Tibial nerve (tissue), 4 donors: ENCODE measurements around the gene ZGPAT.

Experiments
- CTCF ChIP-seq, 5 experiments: fragments of 200-600 bp in 3 of 5; fragments of 450-650 bp in 2 of 5; sonication (generic) in 3 of 5; IDR thresholded peaks; one replicate each; pipeline ENCODE4 v1.5.1; 2016 to 2019; ENCODE audit warnings: antibody characterized with exemption in 5 of 5, mild to moderate bottlenecking in 3 of 5, moderate library complexity in 2 of 5
- EP300 ChIP-seq, 2 donors: sonication (generic); formaldehyde crosslinking; IDR thresholded peaks; one replicate each; pipeline ENCODE4 v1.6.1; 2017; ENCODE audit warnings: antibody characterized with exemption in 2 of 2, mild to moderate bottlenecking in 1 of 2
- POLR2A ChIP-seq, 2 donors: fragments of 450-650 bp; IDR thresholded peaks; one replicate each; pipeline ENCODE4 v1.6.1; 2017; ENCODE audit warnings: antibody characterized with exemption in 2 of 2, mild to moderate bottlenecking in 2 of 2, moderate library complexity in 2 of 2

- TF ChIP-seq CTCF (IDR thresholded peaks at IDR 0.05): no peak
- no peak for TF ChIP-seq POLR2A (IDR thresholded peaks at IDR 0.05)
- TF ChIP-seq EP300 (IDR thresholded peaks at IDR 0.05): no peak
Measured at GRCh38 chr20:63774306-63774705, 66.5 kb downstream of the ZGPAT start.
